Ishikawa (cell line): ENCODE measurements around the gene COPB1.

Experiments
- EGR1 ChIP-seq: IDR thresholded peaks from 2 replicates; pipeline ENCODE4 v1.6.1; 2012
- EP300 ChIP-seq: IDR thresholded peaks from 2 replicates; pipeline ENCODE4 v1.6.1; 2012; ENCODE audit warnings: borderline replicate concordance
- MAX ChIP-seq: IDR thresholded peaks from 2 replicates; pipeline ENCODE4 v1.6.1; 2012
- RAD21 ChIP-seq: IDR thresholded peaks from 2 replicates; pipeline ENCODE4 v1.6.1; 2012; ENCODE audit warnings: low read depth
- REST ChIP-seq: IDR thresholded peaks from 2 replicates; pipeline ENCODE4 v1.6.1; 2012; ENCODE audit warnings: low read depth, mild to moderate bottlenecking
- TEAD4 ChIP-seq: IDR thresholded peaks from 2 replicates; pipeline ENCODE4 v1.6.1; 2012

DNA sequence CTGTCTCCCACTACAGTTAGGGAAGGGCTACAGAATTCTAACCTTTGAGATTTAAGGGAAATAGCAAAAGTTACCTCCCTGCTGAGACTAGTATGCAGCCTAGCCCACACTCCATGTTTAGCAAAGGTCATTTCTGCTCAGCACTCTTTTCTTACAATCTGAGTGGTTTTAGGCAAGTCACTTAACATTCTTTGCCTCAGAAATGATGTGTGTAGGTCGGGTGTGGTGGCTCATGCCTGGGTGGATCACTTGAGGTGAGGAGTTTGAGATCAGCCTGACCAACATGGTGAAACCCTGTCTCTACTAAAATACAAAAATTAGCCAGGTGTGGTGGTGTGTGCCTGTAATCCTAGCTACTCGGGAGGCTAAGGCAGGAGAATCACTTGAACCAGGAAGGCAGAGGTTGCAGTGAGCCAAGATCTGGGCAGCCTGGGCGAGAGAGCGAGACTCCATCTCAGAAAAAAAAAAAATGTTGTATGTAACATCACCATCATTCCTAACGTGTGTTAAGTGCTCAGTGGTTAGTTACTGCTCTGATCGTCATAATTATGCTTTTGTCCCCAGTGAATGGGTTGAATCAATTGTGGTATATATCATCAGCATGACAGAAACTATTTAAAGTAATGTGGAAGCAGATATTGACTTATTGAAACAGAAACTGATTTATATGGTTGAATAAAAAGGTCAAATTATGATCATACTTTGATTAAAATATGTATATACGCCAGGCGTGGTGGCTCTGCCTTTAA, 55.0 kb downstream of the COPB1 start:
- no peak for TF ChIP-seq EP300
- TF ChIP-seq REST = no peak
- no peak for TF ChIP-seq EGR1
- TF ChIP-seq RAD21 = no peak
- TF ChIP-seq MAX = no peak
- TF ChIP-seq TEAD4 = no peak
